HL-60 (cell line): ENCODE data around the gene STIMATE.

ENCODE experiments used
- CTCF ChIP-seq: IDR thresholded peaks from one replicate; pipeline ENCODE4 v1.5.1; 2011; ENCODE audit warnings: low read length, control low read depth, inconsistent platforms; ENCODE audit not compliant: insufficient read depth
- SPI1 ChIP-seq: IDR thresholded peaks from 2 replicates; pipeline ENCODE4 v1.6.1; 2012; ENCODE audit warnings: low read depth, mild to moderate bottlenecking, borderline replicate concordance
- TF ChIP-seq, protein P1 (sequence below): IDR thresholded peaks from 2 replicates; pipeline ENCODE4 v1.6.1; 2012; ENCODE audit warnings: low read depth; ENCODE audit not compliant: insufficient replicate concordance

GRCh38 chr3:52841211-52841980 lies 56.0 kb downstream of the STIMATE start:
- TF ChIP-seq CTCF (no peak), SPI1 (no peak)
- TF ChIP-seq, protein P1, sequence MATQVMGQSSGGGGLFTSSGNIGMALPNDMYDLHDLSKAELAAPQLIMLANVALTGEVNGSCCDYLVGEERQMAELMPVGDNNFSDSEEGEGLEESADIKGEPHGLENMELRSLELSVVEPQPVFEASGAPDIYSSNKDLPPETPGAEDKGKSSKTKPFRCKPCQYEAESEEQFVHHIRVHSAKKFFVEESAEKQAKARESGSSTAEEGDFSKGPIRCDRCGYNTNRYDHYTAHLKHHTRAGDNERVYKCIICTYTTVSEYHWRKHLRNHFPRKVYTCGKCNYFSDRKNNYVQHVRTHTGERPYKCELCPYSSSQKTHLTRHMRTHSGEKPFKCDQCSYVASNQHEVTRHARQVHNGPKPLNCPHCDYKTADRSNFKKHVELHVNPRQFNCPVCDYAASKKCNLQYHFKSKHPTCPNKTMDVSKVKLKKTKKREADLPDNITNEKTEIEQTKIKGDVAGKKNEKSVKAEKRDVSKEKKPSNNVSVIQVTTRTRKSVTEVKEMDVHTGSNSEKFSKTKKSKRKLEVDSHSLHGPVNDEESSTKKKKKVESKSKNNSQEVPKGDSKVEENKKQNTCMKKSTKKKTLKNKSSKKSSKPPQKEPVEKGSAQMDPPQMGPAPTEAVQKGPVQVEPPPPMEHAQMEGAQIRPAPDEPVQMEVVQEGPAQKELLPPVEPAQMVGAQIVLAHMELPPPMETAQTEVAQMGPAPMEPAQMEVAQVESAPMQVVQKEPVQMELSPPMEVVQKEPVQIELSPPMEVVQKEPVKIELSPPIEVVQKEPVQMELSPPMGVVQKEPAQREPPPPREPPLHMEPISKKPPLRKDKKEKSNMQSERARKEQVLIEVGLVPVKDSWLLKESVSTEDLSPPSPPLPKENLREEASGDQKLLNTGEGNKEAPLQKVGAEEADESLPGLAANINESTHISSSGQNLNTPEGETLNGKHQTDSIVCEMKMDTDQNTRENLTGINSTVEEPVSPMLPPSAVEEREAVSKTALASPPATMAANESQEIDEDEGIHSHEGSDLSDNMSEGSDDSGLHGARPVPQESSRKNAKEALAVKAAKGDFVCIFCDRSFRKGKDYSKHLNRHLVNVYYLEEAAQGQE: no peak
